Measurements from ENCODE around the gene DYNC2H1. TPM values are rescaled to one million over a fixed set of nuclear protein-coding genes. Genes with fewer than 3 reads are reported as not detected.
"Not testable (repeated sequence)": the region's sequence is repeated elsewhere in the genome, so short reads cannot be mapped to it uniquely, and the experiment has no call there.

DYNC2H1 gene
- total RNA-seq, 1 donor from 2014 or later, result 7.8 TPM

DNA sequence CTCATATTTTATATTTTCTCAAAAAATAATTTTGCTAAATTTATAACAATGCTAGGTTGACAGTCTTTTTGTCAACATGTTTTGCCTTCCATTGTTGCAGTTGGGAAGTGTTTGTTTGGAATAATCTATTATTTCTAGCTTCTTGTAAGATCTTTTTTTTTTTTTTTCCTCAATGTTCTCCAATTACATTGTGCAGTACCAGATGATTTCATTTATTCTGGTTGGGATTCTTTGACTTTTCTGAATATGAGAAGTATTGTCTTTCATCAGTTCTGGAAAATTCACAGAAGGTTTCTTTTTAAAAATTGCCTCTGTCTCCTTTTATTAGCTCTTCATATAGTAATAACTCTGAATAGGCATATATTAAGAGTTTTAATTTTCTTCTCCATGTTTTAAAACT is 245.4 kb downstream of the DYNC2H1 start:
- no peak for DNase-seq (ENCODE audit: extremely low read depth, low read depth, low spot score)

DNA sequence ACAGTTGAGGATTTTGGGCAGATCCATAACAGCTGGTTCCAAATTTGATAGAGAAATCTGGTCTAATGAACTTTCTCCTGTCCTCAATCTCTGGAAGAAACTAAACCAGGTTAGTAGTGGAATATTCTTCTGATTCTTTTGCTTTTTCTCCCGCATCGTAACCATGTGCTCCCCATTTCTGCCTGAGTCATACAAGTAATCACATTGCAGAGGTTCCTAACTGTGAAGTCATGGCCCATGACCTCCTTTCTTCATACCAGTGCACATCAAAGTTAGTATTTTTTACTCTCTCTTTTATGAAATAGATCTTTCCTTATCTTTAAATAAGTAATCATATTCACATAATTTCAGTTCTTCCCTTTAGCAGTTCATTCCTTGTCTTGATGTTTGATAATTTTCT is 249.0 kb downstream of the DYNC2H1 start:
- no peak for DNase-seq (ENCODE audit: extremely low read depth, low read depth, low spot score)

- no peak for DNase-seq (ENCODE audit: extremely low read depth, low read depth, low spot score)
Observed at GRCh38 chr11:103359216-103359615, 250.0 kb downstream of the DYNC2H1 start.

GRCh38 chr11:103364687-103365086 is 255.5 kb downstream of the DYNC2H1 start:
- DNase-seq (ENCODE audit: extremely low read depth, low read depth, low spot score), result no peak

GRCh38 chr11:103367650-103368049 is 258.4 kb downstream of the DYNC2H1 start:
- DNase-seq (ENCODE audit: extremely low read depth, low read depth, low spot score), result no peak

DNA sequence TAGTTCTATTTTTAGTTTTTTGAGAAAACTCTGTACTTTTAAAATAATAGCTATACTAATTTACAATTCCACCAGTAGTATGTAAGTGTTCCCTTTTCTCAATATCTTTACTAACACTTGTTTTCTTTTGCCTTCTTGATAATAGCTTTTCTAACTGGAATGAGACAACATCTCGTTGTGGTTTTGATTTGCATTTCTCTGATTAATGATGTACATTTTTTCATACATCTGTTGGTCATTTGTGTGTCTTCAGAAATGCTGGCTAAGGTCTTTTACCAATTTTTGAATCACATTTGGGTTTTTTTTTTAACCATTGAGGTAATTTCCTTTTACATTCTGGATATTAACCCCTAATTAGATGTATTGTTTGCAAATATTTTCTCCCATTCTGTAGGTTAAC is 258.9 kb downstream of the DYNC2H1 start:
- DNase-seq (ENCODE audit: extremely low read depth, low read depth, low spot score), result no peak

DNA sequence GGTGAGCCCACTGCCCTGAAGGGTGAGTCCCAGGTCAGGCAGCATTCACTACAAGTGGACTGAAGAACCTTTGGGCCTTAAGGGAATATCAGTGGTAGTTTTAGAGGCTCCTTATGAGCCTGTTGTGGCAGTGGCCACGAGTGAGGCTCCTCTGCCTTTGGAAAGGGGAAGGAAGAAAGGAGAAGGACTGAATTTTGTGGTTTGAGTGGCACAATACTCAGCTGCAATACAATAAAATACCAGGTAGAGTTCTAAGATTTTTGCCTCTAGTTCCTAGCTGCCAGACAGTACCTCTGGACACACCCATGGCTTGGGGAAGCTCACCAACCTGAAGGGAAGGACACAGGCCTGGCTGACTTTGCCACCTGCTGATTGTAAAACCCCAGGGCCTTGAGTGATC is 260.9 kb downstream of the DYNC2H1 start:
- DNase-seq (ENCODE audit: extremely low read depth, low read depth, low spot score), result no peak

- DNase-seq (ENCODE audit: extremely low read depth, low read depth, low spot score), result no peak
Observed at GRCh38 chr11:103372906-103373305, 263.7 kb downstream of the DYNC2H1 start.

GRCh38 chr11:103374227-103374626 is 265.0 kb downstream of the DYNC2H1 start:
- not testable (repeated sequence) for DNase-seq (ENCODE audit: extremely low read depth, low read depth, low spot score)

DNA sequence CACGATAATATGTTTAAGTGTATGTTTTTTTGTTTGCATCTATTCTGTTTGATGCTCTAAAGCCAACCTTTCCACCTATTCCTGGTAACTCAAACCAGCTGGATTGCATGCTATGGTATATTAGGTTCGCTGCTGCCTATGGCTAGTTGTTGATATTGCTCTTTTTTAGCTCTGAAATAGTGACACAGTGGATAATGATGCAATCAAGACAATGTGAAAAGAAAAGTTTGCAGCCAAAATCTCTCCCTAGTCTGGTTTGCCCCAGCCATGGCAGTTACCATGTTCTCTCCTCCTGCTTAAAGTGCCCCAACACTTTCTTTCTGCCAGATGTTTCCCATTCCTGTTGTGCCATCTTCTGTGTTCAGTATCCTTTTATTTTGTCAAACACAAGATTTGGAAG is 269.7 kb downstream of the DYNC2H1 start:
- no peak for DNase-seq (ENCODE audit: extremely low read depth, low read depth, low spot score)

- no peak for DNase-seq (ENCODE audit: extremely low read depth, low read depth, low spot score)
Observed at GRCh38 chr11:103380031-103380430, 270.8 kb downstream of the DYNC2H1 start.

GRCh38 chr11:103384652-103385051 is 275.4 kb downstream of the DYNC2H1 start:
- DNase-seq (ENCODE audit: extremely low read depth, low read depth, low spot score), result no peak

- no peak for DNase-seq (ENCODE audit: extremely low read depth, low read depth, low spot score)
Observed at GRCh38 chr11:103395612-103396011, 286.4 kb downstream of the DYNC2H1 start.

- no peak for DNase-seq (ENCODE audit: extremely low read depth, low read depth, low spot score)
Observed at GRCh38 chr11:103396237-103396636, 287.0 kb downstream of the DYNC2H1 start.

GRCh38 chr11:103397369-103397768 is 288.1 kb downstream of the DYNC2H1 start:
- DNase-seq (ENCODE audit: extremely low read depth, low read depth, low spot score), result no peak

- no peak for DNase-seq (ENCODE audit: extremely low read depth, low read depth, low spot score)
Observed at GRCh38 chr11:103398829-103399228, 289.6 kb downstream of the DYNC2H1 start.

- DNase-seq (ENCODE audit: extremely low read depth, low read depth, low spot score), result no peak
Observed at GRCh38 chr11:103406357-103406756, 297.1 kb downstream of the DYNC2H1 start.

DNA sequence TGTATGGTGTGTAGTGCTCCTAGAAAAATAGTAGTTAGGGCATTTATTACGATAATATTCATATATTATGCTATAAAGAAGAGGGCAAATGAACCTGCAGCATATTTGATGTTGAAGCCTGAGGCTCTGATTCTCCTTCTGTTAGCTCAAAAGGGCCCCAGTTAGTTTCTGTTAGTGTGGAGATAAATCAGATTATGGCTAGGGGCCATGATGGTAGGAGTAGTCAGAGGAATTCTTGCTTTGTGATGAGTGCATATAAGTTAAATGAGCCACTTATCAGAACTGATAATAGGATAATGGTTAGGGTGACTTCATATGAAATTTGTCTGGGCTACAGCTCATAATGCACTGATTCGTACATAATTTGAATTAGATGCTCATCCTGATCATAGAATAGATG is 298.4 kb downstream of the DYNC2H1 start:
- no peak for DNase-seq (ENCODE audit: extremely low read depth, low read depth, low spot score)

GRCh38 chr11:103413266-103413888 is 304.2 kb downstream of the DYNC2H1 start:
- DNase-seq (ENCODE audit: extremely low read depth, low read depth, low spot score), result no peak

DNA sequence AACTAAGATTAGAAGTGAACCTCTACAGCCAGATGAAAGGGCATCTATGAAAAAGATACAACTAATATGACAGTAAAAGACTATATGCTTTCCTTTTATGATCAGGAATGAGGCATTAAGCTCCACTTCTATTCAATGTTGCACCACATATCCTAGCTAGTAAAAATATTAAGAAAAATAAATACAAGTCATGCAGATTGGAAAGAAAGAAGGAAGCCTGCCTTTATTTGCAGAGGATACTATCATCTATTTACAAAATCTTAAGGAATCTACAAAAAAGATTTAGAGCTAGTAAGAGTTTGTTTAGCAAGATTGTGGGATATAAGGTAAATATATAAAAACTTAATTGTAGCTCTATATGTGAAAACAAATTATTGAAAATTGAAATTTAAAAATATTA is 308.8 kb downstream of the DYNC2H1 start:
- no peak for DNase-seq (ENCODE audit: extremely low read depth, low read depth, low spot score)

- peak; percentile 22 for DNase-seq (ENCODE audit: extremely low read depth, low read depth, low spot score)
Observed at GRCh38 chr11:103420593-103420992, 311.4 kb downstream of the DYNC2H1 start.

DNA sequence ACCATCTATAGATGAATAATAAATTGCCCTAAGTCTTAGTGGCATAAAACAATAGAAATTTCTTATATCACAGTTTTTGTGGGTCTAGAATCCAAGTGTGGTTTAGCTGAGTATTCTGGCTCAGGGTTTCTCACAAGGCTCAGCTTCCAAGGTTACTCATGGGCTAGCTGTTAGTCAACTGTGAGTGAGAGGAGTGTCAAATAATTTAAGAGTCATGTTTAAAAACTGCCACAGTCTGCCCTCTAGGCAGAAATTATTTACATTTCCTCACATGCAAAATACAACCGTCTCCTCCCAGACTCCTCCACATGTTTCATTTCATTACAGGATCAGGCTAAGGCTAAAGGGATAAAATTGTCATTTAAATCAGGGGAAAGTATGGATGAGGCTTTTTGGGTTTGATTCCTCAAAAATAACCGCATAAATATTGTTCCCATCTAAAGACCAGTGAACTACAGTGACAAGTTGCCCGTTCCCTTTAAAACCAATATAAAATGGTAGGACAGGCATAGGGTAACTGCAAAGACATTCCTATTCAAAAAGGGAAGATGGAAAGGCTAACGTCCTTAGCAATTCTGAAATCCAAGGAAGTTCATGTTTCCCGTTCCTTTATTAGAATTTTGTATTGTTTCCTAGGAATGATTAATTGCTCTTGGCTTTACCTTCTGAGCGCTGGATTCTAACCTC is 324.3 kb downstream of the DYNC2H1 start:
- DNase-seq (ENCODE audit: extremely low read depth, low read depth, low spot score), result peak; percentile 54

- DNase-seq (ENCODE audit: extremely low read depth, low read depth, low spot score), result no peak
Observed at GRCh38 chr11:103434073-103434411, 324.8 kb downstream of the DYNC2H1 start.
